HG03354 (cell line): Measurements from ENCODE around the gene DTD1.

ENCODE experiments used
- ATAC-seq: cut with Tn5 transposase; IDR thresholded peaks from one replicate; pipeline ENCODE4 v1.9.1; 2021; ENCODE audit warnings: mild to moderate bottlenecking; ENCODE audit not compliant: unreplicated experiment, poor library complexity, severe bottlenecking

Gene DTD1

GRCh38 chr20:18653736-18654447 is 66.0 kb downstream of the DTD1 start:
- ATAC-seq = no peak

GRCh38 chr20:18654448-18654773 is 66.6 kb downstream of the DTD1 start:
- ATAC-seq = no peak

DNA sequence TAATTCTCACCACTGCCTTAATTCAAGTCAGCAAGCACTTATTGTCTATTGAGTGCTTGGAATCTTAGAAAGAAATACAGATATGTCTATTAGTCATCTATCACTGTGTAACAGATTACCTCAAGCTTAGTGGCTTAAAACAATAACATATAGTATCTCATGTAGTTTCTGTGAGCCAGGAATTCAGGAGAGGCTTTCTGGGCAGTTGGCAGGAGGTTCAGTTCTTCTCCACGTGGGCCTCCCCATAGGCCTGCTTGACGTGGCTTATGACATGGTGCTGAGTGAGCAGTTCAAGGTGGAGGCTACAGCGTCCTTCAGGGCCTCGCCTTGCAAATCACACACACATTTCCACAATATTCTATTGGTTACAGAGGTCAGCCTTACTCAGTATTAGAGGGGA is 69.7 kb downstream of the DTD1 start:
- no peak for ATAC-seq

- no peak for ATAC-seq
Measured at GRCh38 chr20:18662279-18663040, 74.6 kb downstream of the DTD1 start.

DNA sequence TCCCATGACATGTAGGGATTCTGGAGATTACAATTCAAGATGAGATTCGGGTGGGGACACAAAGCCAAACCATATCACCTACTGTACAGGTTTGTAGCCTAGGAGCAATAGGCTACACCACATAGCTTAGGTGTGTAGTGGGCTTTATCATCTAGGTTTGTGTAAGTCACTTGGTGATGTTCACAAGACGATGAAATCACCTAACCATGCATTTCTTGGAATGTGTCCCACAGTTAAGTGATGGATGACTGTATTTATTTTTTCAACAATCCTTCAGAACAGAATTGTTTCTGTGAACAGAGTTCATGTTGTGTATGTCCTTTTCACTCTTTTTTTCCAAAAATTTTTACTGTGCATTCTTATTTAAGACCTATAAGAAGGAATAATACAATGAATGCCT is 76.1 kb downstream of the DTD1 start:
- ATAC-seq = no peak

- no peak for ATAC-seq
Measured at GRCh38 chr20:18665135-18665534, 77.3 kb downstream of the DTD1 start.

- no peak for ATAC-seq
Measured at GRCh38 chr20:18666803-18667415, 79.1 kb downstream of the DTD1 start.

DNA sequence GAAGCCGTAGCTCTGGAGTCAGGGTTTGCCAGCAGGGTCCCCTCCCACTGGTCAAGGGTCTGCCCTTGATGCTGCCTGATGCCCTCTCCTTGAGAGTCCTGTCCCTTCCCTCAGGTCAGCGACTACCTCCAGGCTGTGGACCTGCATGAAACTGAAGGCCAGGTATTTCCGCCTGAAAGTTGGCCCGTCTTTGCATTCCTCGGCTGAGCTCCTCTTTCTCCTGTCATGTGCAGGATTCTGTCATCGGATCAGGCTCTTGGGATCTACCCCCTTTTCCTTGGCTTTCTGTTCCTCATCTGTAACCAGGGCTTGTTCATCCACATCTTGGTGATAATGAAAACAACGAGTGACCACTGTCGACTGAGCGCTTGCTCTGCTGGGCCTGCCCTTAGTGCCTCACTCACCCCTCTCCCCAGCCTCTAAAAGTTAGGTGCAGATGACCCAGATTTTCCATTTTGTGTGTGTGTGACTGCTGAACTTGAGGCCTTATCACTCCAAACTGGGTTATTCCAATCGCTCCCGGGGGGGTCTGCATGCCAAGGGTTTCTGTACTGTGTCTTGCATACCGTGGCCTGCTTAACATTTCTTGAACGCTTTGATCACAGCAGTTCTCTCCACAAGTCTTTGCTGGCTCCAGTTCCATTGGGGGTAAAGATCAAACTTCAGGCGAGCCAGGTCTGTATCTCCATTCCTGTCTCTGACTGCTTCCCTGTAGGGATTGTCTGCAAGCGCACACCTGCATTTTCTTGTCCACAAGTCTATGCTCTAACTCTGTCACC is 81.6 kb downstream of the DTD1 start:
- ATAC-seq = no peak

GRCh38 chr20:18671203-18671710 is 83.4 kb downstream of the DTD1 start:
- no peak for ATAC-seq

- ATAC-seq = no peak
Measured at GRCh38 chr20:18672834-18673233, 85.0 kb downstream of the DTD1 start.

- ATAC-seq = no peak
Measured at GRCh38 chr20:18676396-18676795, 88.5 kb downstream of the DTD1 start.

DNA sequence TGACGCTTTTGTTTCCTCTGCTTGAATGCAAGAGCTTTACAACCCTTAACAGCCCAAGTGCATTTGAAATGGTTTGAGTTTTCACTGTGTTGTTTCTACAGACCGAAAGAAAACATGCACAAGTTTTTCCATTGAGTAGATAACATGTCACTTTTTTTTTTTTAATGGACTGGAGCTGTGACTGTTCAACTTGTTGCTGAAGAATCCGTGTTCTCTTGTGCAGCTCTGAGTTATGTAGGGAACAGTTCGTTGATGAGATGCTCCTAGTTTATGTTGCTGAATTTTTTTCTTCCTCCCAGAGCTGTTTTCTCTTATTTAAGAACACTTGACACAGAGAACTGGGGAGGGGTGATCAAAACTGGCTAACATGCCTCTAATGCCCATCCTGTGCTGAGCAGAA is 89.3 kb downstream of the DTD1 start:
- no peak for ATAC-seq

GRCh38 chr20:18678549-18679419 is 90.9 kb downstream of the DTD1 start:
- no peak for ATAC-seq

- ATAC-seq = no peak
Measured at GRCh38 chr20:18683839-18684238, 96.0 kb downstream of the DTD1 start.

DNA sequence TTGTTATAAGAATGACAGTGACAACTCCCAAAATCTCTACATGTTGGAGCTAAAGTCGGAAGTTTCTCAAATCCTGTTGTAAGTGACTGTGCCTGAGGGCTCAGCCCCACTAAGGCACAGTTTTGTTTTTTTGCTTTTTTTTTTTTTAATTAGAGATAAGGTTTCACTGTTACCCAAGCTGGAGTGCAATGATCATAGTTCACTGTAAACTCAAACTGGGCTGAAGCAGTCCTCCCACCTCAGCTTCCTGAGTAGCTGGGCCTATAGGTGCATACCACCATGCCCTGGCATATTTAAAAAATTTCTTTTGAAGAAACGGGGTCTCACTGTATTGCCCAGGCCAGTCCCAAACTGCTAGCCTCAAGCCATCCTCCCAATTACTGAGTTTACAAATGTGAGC is 96.9 kb downstream of the DTD1 start:
- ATAC-seq = no peak

DNA sequence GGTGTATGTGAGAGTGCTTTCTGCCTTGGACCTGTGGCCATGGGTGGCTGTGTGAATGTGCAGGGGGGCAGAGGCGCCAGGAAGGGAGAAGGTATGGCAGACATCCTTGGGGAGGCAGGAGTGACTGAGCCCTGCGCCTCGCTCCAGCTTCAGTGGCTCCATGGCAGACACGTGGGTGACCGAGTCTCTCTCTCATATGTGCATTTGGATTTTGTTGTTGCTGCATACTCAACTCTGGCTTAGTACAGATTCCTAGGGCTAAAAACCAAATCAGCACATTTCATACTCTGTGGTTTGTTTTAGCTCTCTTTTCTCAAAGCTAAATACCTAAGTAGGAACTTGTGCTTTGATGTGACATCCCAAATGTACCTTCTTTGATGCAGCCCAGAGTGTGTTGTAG is 97.6 kb downstream of the DTD1 start:
- ATAC-seq = no peak

DNA sequence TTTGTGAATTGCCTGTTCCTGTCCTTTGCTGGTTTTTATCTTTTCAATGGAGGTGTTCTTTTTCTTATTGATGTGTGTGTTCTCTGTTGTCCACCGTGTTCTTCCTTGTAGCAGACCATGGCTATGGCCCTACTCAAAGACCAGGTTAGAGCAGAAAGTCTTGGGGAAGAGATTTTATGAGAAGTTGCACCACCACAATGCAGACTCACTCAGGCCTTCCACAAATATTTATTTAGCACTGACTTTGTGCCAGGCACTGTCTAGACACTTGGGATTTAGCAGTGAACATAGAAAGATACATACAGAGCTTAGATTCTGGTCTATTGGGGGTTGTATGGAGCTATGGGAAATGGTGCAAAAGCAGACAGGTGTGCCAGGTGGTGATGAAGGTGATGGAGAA is 98.8 kb downstream of the DTD1 start:
- no peak for ATAC-seq

DNA sequence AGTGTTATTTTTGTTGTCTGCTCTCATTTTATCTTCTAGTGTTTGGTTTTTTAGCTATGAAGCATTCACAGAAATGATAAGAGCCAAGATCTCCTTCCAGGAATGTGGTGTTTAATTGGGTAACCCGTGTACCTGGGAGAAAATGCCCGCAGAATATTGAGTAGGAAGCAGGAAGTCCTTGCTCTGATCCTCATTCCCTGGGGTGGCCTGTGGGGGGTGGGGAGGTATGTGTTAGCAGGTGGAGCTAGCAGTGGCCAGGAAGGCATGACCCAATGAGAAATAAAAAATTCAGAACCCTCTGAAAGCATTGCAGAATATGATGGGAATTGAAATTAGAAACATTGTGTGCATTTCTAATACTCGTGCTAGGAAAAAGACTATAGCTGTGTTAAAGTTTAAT is 100.8 kb downstream of the DTD1 start:
- no peak for ATAC-seq

DNA sequence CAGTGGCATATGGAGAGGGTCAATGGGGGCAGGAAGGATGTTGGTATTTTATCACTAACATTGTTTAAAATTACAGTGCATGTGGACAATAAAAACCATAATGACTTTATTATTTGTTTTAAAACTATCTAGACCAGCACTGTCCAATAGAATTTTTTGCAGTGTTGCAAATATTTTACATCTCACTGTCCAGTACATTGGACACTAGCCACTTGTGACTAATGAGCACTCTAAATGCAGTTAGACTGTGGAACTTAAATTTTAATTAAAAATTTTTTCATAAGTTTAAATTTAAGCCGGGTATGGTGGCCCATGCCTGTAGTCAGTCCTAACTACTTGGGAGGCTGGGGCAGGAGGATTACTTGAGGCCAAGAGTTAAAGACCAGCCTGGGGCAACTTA is 101.7 kb downstream of the DTD1 start:
- no peak for ATAC-seq
